Left ventricle myocardium superior (tissue), 1 donor: ENCODE measurements around the gene HSD17B8. TPM values are rescaled to one million over a fixed set of nuclear protein-coding genes. Genes with fewer than 3 reads are reported as not detected.
"Not testable (repeated sequence)": the region's sequence is repeated elsewhere in the genome, so short reads cannot be mapped to it uniquely, and the experiment has no call there.

Experiments
- ATAC-seq: fragments of 200-7000 bp; cut with Tn5 transposase; one replicate; pipeline ENCODE4 v1.9.1; 2020; ENCODE audit warnings: mild to moderate bottlenecking, moderate library complexity
- DNase-seq: peaks from one replicate; pipeline ENCODE4 v3.0.0-alpha.2; 2020
- intact Hi-C: fragments of 100-400 bp; cut with micrococcal nuclease; formaldehyde crosslinking; loops from one replicate; pipeline ENCODE4 v1.11.0; 2022
- total RNA-seq: library from RNA; stranded (reverse); fragmentation: NEBNext Ultra II Directional; extraction: Animal tissue kit (Norgen Biotek cat#: 25700); gene quantifications from one replicate; pipeline ENCODE4 v1.2.1, GENCODE V29; 2021
- donor health status: DM: no; HTN: yes; CAD: no; lungs with severe emphysema.

Gene HSD17B8
- total RNA-seq, 1 donor from 2014 or later, result 24.8 TPM

- ATAC-seq, result no peak
- intact Hi-C loops, result no loop called here
- DNase-seq, result no peak
Measured at GRCh38 chr6:33216117-33216649, 11.7 kb downstream of the HSD17B8 start.

DNA sequence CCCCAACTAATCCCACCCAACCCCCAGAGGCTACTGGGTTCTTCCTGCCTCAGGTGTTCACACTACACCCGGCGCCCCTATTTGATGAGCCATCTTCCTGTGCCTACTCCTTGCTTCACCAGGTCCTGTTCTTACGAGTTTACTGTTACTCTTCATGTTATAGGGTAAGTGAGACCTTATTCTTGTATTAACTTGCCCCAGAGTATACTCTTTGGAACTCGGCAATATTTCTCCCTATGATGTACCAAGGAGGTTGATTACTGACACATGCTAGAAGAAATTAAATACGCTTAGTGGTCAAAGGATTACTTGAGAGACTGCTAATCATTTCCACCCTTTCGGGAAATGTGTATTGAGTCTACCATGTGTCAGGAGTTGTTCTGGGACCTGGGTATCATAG is 12.8 kb downstream of the HSD17B8 start:
- intact Hi-C loops, result no loop called here
- no peak for ATAC-seq
- no peak for DNase-seq

DNA sequence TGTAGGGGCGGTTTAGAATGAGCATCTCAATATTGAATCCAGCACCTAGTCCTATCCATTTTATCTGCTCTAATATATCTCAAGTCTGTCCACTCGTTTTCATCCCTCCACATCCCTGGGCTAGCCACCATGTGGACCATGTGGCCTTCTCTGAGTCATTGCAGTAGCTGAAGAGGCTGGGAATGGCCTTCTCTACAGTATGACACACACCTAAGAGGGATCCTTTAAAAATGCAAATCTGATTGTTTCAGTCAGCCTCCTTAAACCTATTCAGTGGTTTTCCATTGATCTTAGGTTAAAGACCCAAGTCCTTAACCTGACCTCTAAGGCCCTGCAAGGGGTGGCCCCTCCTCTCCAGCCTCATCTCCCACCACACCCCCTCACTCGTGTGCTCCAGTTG is 13.2 kb downstream of the HSD17B8 start:
- intact Hi-C loops, result no loop called here
- ATAC-seq (no peak), DNase-seq (no peak)

- ATAC-seq, DNase-seq, intact Hi-C loops: not testable (repeated sequence)
Measured at GRCh38 chr6:33226503-33227120, 22.2 kb downstream of the HSD17B8 start.

DNA sequence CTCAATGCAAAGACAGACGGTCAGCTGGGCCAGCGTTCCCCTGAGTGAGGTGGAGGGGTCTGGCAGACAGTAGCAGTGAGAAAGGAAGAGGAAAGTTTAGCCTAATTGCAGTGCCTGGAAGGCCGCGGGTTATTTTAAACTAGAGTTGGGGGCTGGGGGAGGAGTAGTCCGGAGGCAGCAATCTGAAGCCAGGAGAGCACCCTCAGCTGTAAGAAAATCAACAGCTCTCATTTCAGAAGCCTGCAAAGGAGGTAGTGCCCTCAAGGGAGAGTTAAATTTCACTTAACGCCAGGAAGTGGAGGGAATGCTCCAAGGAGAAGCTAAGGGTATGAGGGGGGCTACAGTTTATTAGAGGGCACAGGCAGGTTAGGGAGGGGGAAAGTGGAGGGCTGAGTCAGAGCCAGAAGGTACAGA is 30.8 kb downstream of the HSD17B8 start:
- ATAC-seq, result no peak
- intact Hi-C loops, result no loop called here
- no peak for DNase-seq

DNA sequence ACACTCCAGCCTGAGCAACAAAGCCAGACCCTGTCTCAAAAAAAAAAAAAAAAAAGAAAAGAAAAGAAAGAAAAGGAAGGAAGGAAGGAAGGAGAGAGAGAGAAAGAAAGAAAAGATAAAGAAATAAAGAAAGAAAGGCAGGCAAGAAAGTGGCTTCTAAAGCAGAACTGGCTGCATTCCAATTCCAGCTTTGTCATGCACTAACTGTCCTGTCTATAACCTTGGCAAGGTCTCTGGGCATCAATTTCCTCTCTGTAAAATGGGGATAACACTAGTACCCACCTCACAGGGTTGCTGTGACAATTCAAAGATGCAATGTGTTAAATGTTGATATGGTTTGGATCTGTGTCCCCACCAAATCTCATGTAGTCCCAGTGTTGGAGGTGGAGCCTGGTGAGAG is 31.9 kb downstream of the HSD17B8 start:
- no peak for DNase-seq
- intact Hi-C loops, result no loop called here
- ATAC-seq, result no peak

DNA sequence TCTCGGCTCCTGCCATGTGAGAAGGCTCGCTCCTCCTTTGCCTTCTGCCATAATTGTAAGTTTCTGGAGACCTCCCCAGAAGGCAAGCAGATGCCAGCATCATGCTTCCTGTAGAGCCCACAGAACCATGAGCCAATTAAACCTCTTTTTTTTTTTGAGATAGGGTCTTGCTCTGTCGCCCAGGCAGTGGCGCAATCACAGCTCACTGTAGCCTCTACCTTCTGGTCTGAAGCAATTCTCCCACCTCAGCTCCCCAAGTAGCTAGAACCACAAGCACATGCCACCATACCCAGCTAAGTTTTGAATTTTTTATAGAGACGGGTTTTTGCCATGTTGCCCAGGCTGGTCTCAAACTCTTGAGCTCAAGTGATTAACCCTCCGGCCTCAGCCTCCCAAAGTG is 32.4 kb downstream of the HSD17B8 start:
- intact Hi-C loops, result no loop called here
- no peak for ATAC-seq

GRCh38 chr6:33237741-33238140 is 33.3 kb downstream of the HSD17B8 start:
- DNase-seq (no peak), ATAC-seq (no peak)
- intact Hi-C loops, result no loop called here

More for the DNA sequence above, 32.4 kb downstream of the HSD17B8 start:
- DNase-seq, result no peak

DNA sequence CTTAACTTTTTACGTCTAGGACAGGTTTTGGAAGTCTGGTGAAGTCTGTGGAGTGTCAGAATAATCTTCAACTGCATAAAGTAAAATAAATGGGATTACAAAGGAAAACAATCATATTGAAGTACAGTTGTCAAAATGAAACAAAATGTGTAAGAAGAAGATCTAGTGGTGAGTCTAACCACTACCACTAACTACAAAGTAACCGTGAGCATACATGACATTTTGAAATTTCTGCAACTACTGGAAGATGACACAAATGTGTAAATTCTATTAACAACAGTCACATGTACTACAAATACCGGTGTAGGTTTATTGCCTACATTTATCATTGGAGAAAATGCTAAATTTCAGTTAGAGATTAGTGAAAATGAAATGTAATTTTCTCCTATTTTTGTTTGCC is 37.5 kb downstream of the HSD17B8 start:
- intact Hi-C loops, result loop anchor here (10.0 kb wide), 1 partner anchor 227 kb away; no protein-coding TSS in a partner anchor
- DNase-seq (no peak), ATAC-seq (no peak)

DNA sequence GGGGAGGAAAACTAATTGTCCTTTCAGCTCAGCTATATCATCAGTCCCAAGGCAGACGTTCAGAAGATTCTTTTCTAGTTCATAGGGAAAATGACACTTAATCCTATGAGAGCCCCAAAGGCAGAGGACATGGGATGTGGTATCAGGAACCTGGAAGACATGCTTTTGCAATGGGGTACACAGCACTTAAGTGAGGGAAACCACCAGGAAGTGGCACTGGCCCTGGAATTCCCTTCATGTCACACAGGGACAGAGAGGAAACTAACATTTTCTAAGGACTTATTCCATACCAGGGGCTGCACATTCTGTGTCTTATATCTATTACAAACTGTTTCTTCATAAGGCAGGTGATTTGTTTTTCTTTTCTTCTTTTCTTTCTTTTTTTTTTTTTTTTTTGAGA is 39.0 kb downstream of the HSD17B8 start:
- intact Hi-C loops, result loop anchor here (10.0 kb wide), 1 partner anchor 229 kb away; no protein-coding TSS in a partner anchor

GRCh38 chr6:33247977-33248642 is 43.7 kb downstream of the HSD17B8 start:
- intact Hi-C loops, result loop anchor here (5.0 to 10.0 kb wide), 2 partner anchors 86 to 233 kb away; no protein-coding TSS in a partner anchor
- peak; percentile 91 for DNase-seq
- ATAC-seq, result peak; percentile 76

More for the DNA sequence above, 39.0 kb downstream of the HSD17B8 start:
- ATAC-seq (no peak), DNase-seq (no peak)

GRCh38 chr6:33248643-33248931 is 44.1 kb downstream of the HSD17B8 start:
- intact Hi-C loops, result loop anchor here (5.0 to 10.0 kb wide), 2 partner anchors 86 to 234 kb away; no protein-coding TSS in a partner anchor
- no peak for DNase-seq
- peak; percentile 18 for ATAC-seq

- ATAC-seq, result peak; percentile 96
- peak; percentile 97 for DNase-seq
- intact Hi-C loops, result loop anchor here (5.0 to 10.0 kb wide), 2 partner anchors 87 to 234 kb away; no protein-coding TSS in a partner anchor
Measured at GRCh38 chr6:33248932-33249731, 44.7 kb downstream of the HSD17B8 start.

GRCh38 chr6:33249732-33250630 is 45.5 kb downstream of the HSD17B8 start:
- intact Hi-C loops, result loop anchor here (5.0 to 10.0 kb wide), 2 partner anchors 88 to 235 kb away; no protein-coding TSS in a partner anchor
- DNase-seq (peak; percentile 32), ATAC-seq (peak; percentile 3)

DNA sequence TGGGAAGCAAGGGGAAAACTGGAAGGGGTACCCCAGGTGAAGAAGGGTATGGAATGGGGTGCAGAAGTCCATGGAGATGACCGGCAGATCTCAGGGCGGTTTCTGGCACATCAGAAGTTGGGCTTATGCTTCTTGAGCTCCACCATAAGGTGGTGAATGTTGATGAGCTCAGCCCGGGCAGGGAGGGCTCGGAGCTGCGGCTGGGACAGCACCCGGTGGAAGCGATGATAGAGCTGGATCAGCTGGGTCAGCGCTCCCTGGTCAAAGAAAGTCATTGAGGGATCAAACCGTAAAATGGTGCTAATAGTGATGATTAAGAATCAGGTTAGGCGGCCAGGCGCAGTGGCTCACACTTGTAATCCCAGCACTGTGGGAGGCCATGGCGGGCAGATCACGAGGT is 46.3 kb downstream of the HSD17B8 start:
- DNase-seq, result no peak
- ATAC-seq, result no peak
- intact Hi-C loops, result no loop called here

- intact Hi-C loops, result no loop called here
- no peak for DNase-seq
- no peak for ATAC-seq
Measured at GRCh38 chr6:33251395-33252012, 47.0 kb downstream of the HSD17B8 start.

DNA sequence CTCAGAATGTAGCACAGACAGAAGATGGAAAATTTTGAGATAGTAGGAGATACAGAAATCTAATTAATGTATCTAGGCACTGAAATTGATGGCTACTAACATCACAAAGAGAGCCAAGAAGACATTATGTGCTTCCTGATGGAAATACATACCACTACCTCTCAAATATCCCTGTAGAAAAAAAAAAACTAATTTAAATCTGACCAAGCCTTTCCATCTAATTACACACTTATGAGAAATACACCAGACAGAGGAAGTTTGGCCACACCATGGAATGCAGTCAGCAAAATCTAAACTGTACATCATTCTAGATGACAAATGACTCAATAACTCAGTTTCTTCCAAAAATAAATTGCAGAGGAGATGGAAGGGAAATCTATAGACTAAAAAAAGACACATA is 48.3 kb downstream of the HSD17B8 start:
- DNase-seq, result no peak
- intact Hi-C loops, result no loop called here
- ATAC-seq, result no peak

GRCh38 chr6:33254591-33254990 is 50.1 kb downstream of the HSD17B8 start:
- intact Hi-C loops, result no loop called here
- DNase-seq, result no peak
- no peak for ATAC-seq
